ENCODE results near the gene CDC5L.
"Not testable (repeated sequence)": the region's sequence is repeated elsewhere in the genome, so short reads cannot be mapped to it uniquely, and the experiment has no call there.

Gene CDC5L

DNA sequence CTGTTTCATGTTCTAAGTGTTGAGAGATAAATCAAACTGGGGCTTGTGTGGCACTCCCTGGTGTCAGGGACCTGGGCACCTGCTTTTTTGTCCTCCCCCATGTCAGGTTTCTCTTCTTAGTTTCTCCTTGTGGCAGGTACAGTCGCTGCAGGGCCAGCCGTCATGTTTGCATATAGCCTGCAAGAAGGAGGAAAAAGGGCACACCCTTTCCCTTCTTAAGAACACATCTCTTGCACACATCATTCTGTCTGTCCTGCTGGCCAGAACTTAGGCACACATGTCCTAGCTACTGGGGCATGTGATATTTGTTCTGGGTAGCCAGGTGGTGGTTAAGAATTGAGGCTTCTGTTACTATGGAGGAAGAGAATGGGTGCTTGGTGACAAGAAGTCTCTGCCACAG is 27.9 kb downstream of the CDC5L start:
- peak; percentile 16 for DNase-seq (ENCODE audit: low spot score)

- no peak for DNase-seq (ENCODE audit: low spot score)
Observed at GRCh38 chr6:44415873-44416502, 28.5 kb downstream of the CDC5L start.

DNA sequence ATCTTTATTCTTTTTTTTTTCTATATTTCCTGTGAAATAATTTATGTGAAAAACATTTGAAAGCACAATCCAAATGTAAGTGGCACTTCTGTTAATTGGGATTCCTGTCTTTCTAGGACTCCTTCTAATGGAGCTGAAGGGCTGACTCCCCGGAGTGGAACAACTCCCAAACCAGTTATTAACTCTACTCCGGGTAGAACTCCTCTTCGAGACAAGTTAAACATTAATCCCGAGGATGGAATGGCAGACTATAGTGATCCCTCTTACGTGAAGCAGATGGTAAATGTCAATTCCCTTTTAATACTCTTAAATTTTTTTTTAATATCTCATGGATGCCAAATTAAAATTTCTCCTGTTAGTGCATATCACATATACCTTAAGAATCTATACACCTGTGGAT is 35.0 kb downstream of the CDC5L start:
- no peak for DNase-seq (ENCODE audit: low spot score)

DNA sequence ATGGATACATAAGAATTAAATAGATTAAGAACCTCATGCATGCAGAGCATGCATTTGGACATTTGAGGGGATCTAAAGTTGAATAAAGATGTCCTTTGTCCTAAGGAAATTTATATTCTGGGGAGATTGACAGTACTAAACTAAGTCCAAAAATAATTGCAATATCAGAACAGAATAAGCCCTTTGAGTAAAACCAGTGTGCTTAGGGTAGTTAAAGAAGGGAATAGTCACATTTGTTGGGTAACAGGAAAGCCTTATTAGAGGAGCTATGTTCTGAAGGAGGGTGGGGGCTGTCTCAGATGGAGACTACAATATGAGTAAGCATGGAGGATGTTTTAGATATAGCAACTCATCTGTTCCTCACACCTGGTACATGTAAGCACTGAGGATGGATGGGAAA is 35.8 kb downstream of the CDC5L start:
- no peak for DNase-seq (ENCODE audit: low spot score)

- no peak for DNase-seq (ENCODE audit: low spot score)
Observed at GRCh38 chr6:44425951-44426350, 38.4 kb downstream of the CDC5L start.

DNA sequence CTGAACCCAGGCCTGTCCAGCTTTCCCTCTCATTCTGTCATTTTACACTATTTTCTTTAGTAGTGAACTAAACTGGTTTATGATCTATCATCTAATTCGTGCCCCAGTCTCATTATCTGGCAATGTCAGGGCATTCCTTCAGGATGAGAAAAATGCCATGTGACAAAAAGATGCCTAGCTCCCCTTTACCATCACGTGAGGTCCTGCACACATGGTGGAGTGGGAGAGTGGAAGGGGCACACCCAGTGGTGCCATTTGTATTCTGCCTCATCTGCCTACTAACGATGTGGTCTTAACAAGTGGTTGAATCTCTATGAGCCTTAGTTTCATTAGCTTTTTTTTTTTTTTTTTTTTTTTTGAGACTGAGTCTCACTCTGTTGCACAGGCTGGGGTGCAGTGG is 41.2 kb downstream of the CDC5L start:
- no peak for DNase-seq (ENCODE audit: low spot score)

DNA sequence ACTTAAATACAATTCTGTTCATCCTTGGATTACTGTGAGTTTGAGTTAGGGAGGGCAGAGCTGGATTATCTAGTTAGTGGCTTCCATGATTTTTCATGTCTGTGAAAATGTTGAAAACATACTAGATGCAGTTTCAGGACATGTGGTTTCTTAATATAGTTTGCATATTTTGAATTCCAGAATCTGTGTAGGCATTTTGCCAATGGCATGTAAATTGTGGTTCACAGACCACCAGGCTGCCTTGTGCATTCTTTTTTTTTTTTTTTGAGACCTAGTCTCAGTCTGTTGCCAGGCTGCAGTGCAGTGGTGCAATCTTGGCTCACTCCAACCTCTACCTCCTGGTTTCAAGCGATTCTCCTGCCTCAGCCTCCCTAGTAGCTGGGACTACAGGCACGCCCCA is 42.8 kb downstream of the CDC5L start:
- peak; percentile 25 for DNase-seq (ENCODE audit: low spot score)

DNA sequence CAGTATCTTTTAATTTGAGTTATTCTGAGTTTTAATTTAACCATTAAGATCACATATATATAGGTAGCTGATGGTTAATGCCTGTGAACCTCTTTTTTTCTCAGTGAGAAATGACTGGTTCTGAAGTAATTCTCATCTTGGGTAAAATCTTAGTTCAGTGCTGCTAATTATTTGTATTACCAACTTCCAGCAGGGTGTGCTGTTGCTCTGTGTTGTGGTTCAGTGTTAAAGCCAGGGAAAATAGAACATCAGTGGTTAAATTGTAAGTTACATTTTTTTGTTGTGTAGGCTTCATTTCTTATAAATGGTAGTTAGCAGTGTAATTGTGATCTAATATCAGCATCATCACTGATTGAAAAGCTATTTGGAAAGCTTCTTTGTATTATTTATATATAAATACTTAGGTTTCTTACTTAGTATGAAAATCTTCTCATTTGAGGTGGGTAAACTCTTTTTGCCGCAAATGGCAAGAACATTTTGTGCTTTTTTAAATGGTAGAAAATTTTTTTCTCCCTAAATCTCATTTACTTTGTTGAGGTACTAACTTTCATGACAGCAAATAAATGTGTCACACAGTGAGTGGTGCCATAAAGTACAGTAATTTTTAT is 43.7 kb downstream of the CDC5L start:
- DNase-seq (ENCODE audit: low spot score): peak; percentile 78

- no peak for DNase-seq (ENCODE audit: low spot score)
Observed at GRCh38 chr6:44432227-44432626, 44.7 kb downstream of the CDC5L start.

DNA sequence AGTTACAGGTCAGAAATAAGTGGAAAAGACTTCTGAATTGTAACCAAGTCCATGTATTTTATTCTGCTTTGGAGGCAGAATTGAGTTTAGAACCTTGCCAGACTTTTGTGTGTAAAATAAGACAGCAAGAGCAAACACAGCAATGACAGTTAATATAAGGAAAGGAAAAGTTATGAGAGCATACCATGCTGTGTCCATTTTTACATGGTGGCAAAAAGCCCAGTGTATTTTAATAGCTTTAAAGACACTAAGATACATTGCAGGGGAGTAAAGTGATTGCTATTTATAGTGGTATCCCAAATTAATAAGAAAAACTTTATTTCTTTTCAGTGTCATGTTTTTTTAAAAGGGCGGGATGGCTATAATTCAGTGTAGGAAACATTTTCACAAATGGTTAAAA is 45.2 kb downstream of the CDC5L start:
- no peak for DNase-seq (ENCODE audit: low spot score)

- DNase-seq (ENCODE audit: low spot score): no peak
Observed at GRCh38 chr6:44435500-44435899, 48.0 kb downstream of the CDC5L start.

DNA sequence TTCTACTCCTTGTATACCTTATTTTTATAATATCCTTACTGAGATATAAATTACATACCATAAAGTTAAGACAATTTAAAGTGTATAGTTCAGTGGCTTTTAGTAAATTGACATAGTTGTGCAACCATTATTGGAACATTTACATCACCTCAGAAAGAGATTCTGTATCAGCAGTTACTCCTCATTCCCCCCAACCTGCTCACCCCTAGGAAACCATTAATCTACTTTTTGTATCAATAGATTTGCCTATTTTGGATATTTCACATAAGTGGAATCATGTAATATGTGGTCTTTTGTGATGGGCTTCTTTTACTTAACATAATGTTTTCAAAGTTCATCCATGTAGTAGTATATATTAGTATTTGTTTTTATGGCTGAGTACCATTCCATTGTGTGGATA is 51.3 kb downstream of the CDC5L start:
- no peak for DNase-seq (ENCODE audit: low spot score)

DNA sequence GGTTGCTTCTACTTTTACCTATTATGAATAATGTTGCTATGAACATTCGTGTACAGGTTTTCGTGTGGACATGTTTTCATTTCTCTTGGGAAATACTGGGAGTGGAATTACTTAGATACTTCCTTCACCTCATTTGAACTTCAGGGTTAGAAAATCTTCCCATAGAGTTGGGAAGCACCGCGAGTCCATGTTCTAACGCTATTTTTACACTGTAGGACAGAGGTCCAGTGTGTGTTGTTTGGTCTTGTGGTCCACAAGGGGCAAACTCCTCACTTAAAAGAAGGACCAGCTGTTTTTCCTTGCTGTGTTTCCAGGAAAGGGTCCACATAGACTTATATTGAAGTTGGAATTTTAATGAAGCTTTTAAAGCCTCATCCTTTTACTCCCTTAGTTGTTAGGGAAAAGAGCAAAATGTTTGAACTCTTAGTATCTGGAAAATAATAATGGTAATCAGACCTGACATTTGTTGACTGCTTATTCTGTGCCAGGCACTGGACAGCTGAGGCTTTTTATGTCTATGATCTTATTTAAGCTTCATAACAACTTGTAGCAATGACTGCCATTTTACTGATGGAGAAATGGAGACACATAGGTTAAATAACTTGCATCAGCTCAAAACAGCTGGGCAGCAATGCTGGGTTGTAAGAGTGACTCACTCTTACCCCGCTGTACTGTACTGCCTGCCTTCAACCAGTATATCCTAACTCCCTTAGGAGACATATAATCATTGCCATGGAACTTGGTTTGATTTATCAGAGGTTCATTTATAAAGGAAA is 52.0 kb downstream of the CDC5L start:
- DNase-seq (ENCODE audit: low spot score): no peak

DNA sequence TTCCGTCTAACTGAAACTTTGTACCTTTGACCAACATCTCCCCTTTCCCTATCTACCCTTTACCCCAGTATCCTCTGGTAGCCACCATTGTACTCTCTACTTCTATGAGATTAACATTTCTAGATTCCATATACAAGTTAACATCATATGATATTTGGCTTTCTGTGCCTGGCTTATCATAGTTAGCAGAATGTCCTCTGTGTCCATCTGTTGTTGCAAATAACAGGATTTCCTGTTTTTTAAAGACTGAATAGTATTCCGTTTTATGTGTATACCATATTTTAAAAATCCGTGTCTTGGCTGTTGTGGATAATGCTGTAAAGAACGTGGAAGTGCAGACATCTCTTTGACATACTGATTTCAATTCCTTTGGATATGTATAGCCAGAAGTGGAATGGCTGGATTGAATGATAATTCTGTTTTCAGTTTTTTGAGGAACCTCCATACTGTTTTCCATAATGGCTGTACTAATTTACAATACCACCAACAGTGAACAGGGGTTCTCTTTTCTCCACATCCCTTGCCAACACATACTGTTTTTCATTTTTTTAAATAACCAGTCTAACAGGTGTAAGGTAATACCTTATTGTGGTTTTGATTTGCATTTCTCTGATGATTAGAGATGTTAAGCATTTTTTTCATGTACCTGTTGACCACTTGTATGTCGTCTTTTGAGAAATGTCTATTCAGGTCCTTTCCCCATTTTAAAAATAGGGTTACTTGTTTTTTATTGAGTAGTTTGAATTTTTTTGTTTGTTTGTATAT is 53.8 kb downstream of the CDC5L start:
- no peak for DNase-seq (ENCODE audit: low spot score)

- DNase-seq (ENCODE audit: low spot score): no peak
Observed at GRCh38 chr6:44442236-44442635, 54.7 kb downstream of the CDC5L start.

DNA sequence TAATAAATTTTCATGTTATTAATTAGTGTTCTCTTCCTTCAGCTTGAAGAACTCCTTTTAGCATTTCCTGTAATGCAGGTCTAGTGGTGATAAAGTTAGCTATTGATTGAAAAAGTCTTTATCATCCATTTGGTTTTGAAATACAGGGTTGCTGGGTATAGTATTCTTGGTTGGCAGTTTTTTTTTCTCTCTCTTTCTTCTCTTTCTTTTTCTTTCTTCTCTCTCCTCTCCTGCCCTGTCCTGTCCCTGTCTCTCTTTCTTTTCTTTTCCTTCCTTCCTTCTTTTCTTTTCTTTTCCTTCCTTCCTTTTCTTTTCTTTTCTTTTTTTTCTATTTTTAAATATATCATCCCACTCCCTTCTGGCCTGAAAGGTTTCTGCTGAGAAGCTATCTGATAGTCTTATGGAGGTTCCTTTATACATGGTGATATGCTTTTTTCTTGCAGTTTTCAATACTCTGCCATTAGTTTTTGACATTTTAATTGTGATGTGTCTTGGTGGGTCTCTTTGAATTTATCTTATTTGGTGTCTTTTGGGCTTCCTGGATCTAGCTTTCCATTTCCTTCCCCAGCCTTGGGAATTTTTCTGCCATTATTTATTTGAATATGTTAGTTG is 55.4 kb downstream of the CDC5L start:
- no peak for DNase-seq (ENCODE audit: low spot score)

DNA sequence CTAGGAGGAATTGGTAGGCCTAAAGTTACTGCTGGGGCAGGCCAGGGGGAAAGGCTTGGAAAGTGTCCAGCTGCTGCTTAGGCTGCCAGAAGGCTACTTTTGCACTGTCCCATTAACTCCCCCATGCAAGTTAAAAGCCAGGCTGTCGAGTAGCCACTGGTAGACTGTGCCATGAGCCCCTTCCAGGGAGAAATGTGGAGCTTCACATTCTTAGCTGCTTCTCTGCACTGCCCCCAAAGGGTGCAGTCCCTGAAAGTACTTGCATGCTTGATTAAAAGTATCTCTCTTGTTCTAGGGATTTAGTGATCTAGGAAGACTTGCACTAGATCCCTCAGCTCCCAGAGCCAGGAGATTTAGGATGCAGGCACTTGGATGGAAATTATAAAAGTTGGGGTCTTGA is 57.3 kb downstream of the CDC5L start:
- DNase-seq (ENCODE audit: low spot score): no peak

DNA sequence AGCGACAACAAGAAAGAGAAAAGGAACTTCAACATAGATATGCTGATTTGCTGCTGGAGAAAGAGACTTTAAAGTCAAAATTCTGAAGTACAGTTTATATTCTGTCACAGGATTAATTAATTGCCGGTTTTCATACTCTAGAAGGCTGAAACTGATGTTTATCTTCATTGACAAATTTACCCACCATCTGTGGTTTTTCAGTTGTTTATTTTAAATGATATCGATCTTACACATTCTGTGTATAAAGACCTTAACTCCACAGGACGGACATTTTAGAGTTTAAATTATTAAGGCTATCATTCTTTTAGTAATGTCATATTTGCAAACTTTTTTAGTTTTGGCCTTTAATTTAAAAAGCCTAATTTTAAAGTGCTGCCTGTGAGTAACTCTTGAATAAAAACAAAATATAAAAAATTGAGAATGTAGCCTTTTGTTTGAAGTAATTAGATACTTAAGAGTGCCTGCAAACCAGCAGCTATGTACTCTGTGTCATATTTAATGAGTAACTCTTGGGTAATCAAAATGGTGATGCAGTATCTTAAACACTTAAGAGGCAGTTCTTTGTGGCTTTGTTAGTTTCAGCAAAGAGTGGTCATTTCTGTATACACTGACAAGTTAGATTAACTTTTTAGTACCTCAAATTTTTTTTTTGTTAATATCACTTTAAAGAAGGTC is 59.3 kb downstream of the CDC5L start:
- DNase-seq (ENCODE audit: low spot score): no peak

GRCh38 chr6:44449181-44449580 is 61.7 kb downstream of the CDC5L start:
- DNase-seq (ENCODE audit: low spot score): not testable (repeated sequence)

DNA sequence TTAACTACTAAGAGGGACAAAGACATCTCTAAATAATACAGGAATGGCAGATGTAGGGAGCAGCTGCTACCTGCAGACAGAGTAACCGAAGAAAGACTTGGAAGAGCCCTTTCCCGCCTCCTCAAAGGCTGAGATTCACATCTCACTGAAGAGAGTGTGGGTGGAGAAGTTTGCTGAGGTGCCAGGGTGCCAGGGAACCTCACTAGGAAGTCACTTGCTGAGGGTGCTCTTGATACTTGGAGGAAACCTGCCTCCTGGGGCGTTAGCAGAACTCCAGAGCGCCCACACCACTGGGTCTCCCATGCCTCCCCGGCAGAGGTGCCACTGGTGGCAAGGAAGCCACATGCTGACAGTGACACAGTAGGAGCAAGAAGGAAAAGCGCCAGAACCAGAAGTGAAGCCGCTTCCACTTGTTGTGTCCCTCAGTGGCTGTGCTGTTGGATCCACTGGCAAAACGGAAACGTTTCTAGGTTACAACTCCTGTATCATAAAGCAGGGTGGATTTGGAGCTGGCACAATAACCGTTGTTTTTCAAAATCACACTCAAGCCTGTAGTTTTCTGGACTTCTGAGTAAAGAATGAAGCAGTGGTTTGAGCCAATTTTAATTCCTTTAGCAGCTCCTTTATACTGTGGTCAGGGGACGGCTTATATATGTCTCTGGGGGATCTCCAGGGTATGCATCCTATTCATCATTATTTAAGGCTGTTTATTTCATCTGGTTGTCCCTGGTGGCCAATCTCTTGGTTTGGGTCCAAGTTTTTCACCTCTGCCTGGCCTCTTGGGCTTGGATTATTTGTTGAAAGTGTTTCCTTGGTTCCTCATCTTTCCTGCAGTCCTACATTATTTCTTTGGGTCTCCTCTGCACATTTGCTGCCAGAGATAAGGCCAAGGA is 64.5 kb downstream of the CDC5L start:
- no peak for DNase-seq (ENCODE audit: low spot score)

DNA sequence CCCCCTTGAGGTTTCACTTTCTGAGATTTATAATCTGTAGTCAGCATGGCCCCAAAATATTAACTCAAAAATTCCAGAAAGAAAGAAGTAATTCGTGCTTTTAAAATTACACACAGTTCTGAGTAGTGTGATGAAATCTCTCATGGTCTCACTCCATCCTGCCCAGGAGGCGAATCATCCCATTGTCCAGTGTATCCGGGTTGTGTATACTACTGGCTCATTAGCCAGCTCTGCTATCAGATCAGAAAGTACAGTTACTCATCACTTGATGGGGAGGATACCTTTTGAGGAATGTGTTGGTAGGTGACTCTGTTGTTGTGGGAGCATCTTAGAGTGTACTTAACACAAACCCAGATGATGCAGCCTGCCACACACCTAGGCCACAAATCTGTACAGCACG is 65.2 kb downstream of the CDC5L start:
- no peak for DNase-seq (ENCODE audit: low spot score)
